Keratinocyte (primary cell): Measurements from ENCODE around the gene CHMP4B. TPM values are rescaled to one million over a fixed set of nuclear protein-coding genes. Genes with fewer than 3 reads are reported as not detected.

ENCODE experiments used
- DNase-seq: peaks from one replicate; pipeline ENCODE4 v3.0.0-alpha.2; 2011; ENCODE audit warnings: low read depth, missing footprints, low spot score
- FAIRE-seq: peaks from 2 replicates; lab custom pipeline; 2011; peaks lifted over from hg19 to GRCh38; lab: Jason Lieb, UNC
- H2AFZ ChIP-seq: 2 replicates; pipeline ENCODE4 v1.6.0; 2012; ENCODE audit warnings: low read length, control low read depth, inconsistent platforms; ENCODE audit not compliant: control insufficient read depth
- H3K27ac ChIP-seq: 2 replicates; pipeline ENCODE4 v1.5.1; 2011; ENCODE audit warnings: low read length; ENCODE audit not compliant: control insufficient read depth, insufficient read depth
- H3K27me3 ChIP-seq: 3 replicates; pipeline ENCODE4 v1.6.0; 2011; ENCODE audit warnings: low read length; ENCODE audit not compliant: control insufficient read depth, insufficient read depth; ENCODE audit errors: extremely low read depth
- H3K36me3 ChIP-seq, 2 experiments: 2 replicates in 1 of 2; 3 replicates in 1 of 2; pipeline ENCODE4 v1.5.1; 2011; ENCODE audit warnings: low read length in 2 of 2, mild to moderate bottlenecking in 1 of 2; ENCODE audit not compliant: control insufficient read depth in 2 of 2, insufficient read depth in 2 of 2; ENCODE audit errors: extremely low read depth in 1 of 2
- H3K4me1 ChIP-seq: 3 replicates; pipeline ENCODE4 v1.5.1; 2011; ENCODE audit warnings: low read length; ENCODE audit not compliant: control insufficient read depth, insufficient read depth; ENCODE audit errors: extremely low read depth
- H3K4me2 ChIP-seq: 3 replicates; pipeline ENCODE4 v1.6.0; 2011; ENCODE audit warnings: low read depth, low read length; ENCODE audit not compliant: control insufficient read depth, insufficient read depth; ENCODE audit errors: extremely low read depth
- H3K4me3 ChIP-seq, 3 experiments: fragments of 200-600 bp in 1 of 3; sonication (generic) in 1 of 3; 2 replicates in 2 of 3; 3 replicates in 1 of 3; pipeline ENCODE4 v1.5.1; 2011 to 2016; ENCODE audit warnings: low read length in 3 of 3, mild to moderate bottlenecking in 3 of 3, control low read depth in 2 of 3, inconsistent platforms in 1 of 3, low read depth in 1 of 3, mixed read lengths in 1 of 3, mixed run types in 1 of 3, moderate library complexity in 1 of 3; ENCODE audit not compliant: control insufficient read depth in 2 of 3, insufficient read depth in 2 of 3; ENCODE audit errors: extremely low read depth in 1 of 3
- H3K79me2 ChIP-seq: 2 replicates; pipeline ENCODE4 v1.6.0; 2012; ENCODE audit warnings: low read length; ENCODE audit not compliant: control insufficient read depth, insufficient read depth
- H3K9ac ChIP-seq: 3 replicates; pipeline ENCODE4 v1.6.0; 2011; ENCODE audit warnings: low read length; ENCODE audit not compliant: control insufficient read depth, insufficient read depth; ENCODE audit errors: extremely low read depth
- H3K9me1 ChIP-seq: 3 replicates; pipeline ENCODE4 v1.6.0; 2011; ENCODE audit warnings: low read length; ENCODE audit not compliant: control insufficient read depth, insufficient read depth; ENCODE audit errors: extremely low read depth
- H3K9me3 ChIP-seq: 2 replicates; pipeline ENCODE4 v1.5.1; 2012; ENCODE audit warnings: low read depth, low read length; ENCODE audit not compliant: control insufficient read depth
- H4K20me1 ChIP-seq: 3 replicates; pipeline ENCODE4 v1.6.0; 2011; ENCODE audit warnings: low read length; ENCODE audit not compliant: control insufficient read depth, insufficient read depth; ENCODE audit errors: extremely low read depth
- CTCF ChIP-seq, 3 experiments: IDR thresholded peaks in 1 of 3; conservative IDR thresholded peaks in 1 of 3; optimal IDR thresholded peaks in 1 of 3; 2 replicates in 2 of 3; 3 replicates in 1 of 3; pipeline versions ENCODE3 to v1.5.1; 2011; ENCODE audit warnings: low read length in 3 of 3, mild to moderate bottlenecking in 3 of 3, moderate library complexity in 2 of 3, control low read depth in 1 of 3, inconsistent platforms in 1 of 3; ENCODE audit not compliant: insufficient read depth in 2 of 3; ENCODE audit errors: extremely low read depth in 1 of 3
- EZH2 ChIP-seq: IDR thresholded peaks from one replicate; pipeline ENCODE4 v1.6.1; 2012; ENCODE audit warnings: inconsistent platforms, mild to moderate bottlenecking, low read length, moderate library complexity
- dilution Hi-C: fragments of 300-500 bp; cut with MboI; formaldehyde crosslinking; loops from one replicate; pipeline ENCODE4 v1.7.0; 2020; ENCODE audit warnings: low sequenced_read_pairs; ENCODE audit not compliant: extremely low pct_ligation_motif_present
- polyA plus RNA-seq, 5 experiments: library from polyadenylated mRNA; depleted of rRNA in 3 of 5; stranded (reverse) in 3 of 5; stranded (forward) in 1 of 5; unstranded in 1 of 5; fragments of >200 nt; gene quantifications; 1 replicate in 1 of 5; 2 replicates in 3 of 5; 3 replicates in 1 of 5; pipeline versions ENCODE4 v1.2.1 to v1.2.3, GENCODE V29; 2011 to 2012; ENCODE audit warnings: missing spikeins in 2 of 5, low read depth in 1 of 5, low replicate concordance in 1 of 5

Gene CHMP4B
- polyA plus RNA-seq, 1 donor (not counting 4 experiments of a cell fraction or from before 2014, with no cell fraction given), result 72.2 TPM

GRCh38 chr20:33875534-33876026 is 64.4 kb downstream of the CHMP4B start:
- H3K4me3 ChIP-seq, result no peak overlapping the region
- H3K9ac ChIP-seq, result no peak overlapping the region
- H2AFZ ChIP-seq, result no peak overlapping the region
- peaks cover 3% of the 10 kb centered on the region for H3K27me3 ChIP-seq
- H3K4me1 ChIP-seq, result no peaks in the 10 kb centered on the region
- H4K20me1 ChIP-seq, result no peaks in the 10 kb centered on the region
- H3K36me3 ChIP-seq, result no peaks in the 10 kb centered on the region
- FAIRE-seq, result no peak
- H3K4me2 ChIP-seq, result no peak overlapping the region
- no peaks in the 10 kb centered on the region for H3K9me3 ChIP-seq
- no peak for DNase-seq
- no peaks in the 10 kb centered on the region for H3K9me1 ChIP-seq
- dilution Hi-C loops, result no loop called here
- no peaks in the 10 kb centered on the region for H3K79me2 ChIP-seq
- no peak for TF ChIP-seq EZH2
- TF ChIP-seq CTCF (optimal IDR thresholded peaks at IDR 0.05 in 1 of 3, IDR thresholded peaks at IDR 0.05 in 1 of 3, conservative IDR thresholded peaks at IDR 0.05 in 1 of 3; ENCODE audit: extremely low read depth in 1 of 3, insufficient read depth in 2 of 3, low read length in 3 of 3), result no peak
- no peak overlapping the region for H3K27ac ChIP-seq

- H3K4me2 ChIP-seq, result no peak overlapping the region
- H3K9me1 ChIP-seq, result no peaks in the 10 kb centered on the region
- H3K79me2 ChIP-seq, result no peaks in the 10 kb centered on the region
- no peak overlapping the region for H3K27ac ChIP-seq
- no peaks in the 10 kb centered on the region for H3K36me3 ChIP-seq
- no peak overlapping the region for H2AFZ ChIP-seq
- H4K20me1 ChIP-seq, result no peaks in the 10 kb centered on the region
- no peak overlapping the region for H3K9ac ChIP-seq
- H3K27me3 ChIP-seq, result no peaks in the 10 kb centered on the region
- H3K4me1 ChIP-seq, result no peaks in the 10 kb centered on the region
- no peak overlapping the region for H3K4me3 ChIP-seq
- no peaks in the 10 kb centered on the region for H3K9me3 ChIP-seq
- dilution Hi-C loops, result no loop called here
- DNase-seq (no peak), FAIRE-seq (no peak)
- TF ChIP-seq EZH2, result no peak
- TF ChIP-seq CTCF (optimal IDR thresholded peaks at IDR 0.05 in 1 of 3, IDR thresholded peaks at IDR 0.05 in 1 of 3, conservative IDR thresholded peaks at IDR 0.05 in 1 of 3; ENCODE audit: extremely low read depth in 1 of 3, insufficient read depth in 2 of 3, low read length in 3 of 3), result no peak
Measured at GRCh38 chr20:33878583-33878982, 67.4 kb downstream of the CHMP4B start.
